ENCODE measurements around the gene IVNS1ABP.
"Not testable (repeated sequence)": the region's sequence is repeated elsewhere in the genome, so short reads cannot be mapped to it uniquely, and the experiment has no call there.

IVNS1ABP gene

GRCh38 chr1:185317034-185317885 lies at the start of gene IVNS1ABP:
IVNS1ABP (minus strand) TSS chr1:185317243; CDS start chr1:185309493, 7,750 bp downstream.
- DNase-seq: peak; percentile 97

GRCh38 chr1:185365951-185366350 lies 48.9 kb upstream of the IVNS1ABP start:
- no peak for DNase-seq

DNA sequence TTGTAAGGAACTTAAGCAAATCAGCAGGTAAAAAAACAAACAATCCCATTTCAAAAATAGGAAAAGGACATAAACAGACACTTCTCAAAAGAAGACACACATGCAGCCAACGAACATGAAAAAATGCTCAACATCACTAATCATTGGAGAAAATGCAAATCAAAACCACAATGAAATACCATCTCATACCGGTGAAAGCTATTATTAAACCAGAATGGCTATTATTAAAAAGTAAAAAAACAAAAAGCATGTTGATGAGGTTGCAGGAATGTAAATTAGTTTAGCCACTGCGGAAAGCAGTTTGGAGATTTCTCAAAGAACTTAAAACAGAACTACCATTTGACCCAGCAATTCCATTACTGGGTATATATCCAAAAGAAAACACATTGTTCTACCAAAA lies 47.5 kb upstream of the IVNS1ABP start:
- DNase-seq: not testable (repeated sequence)

DNA sequence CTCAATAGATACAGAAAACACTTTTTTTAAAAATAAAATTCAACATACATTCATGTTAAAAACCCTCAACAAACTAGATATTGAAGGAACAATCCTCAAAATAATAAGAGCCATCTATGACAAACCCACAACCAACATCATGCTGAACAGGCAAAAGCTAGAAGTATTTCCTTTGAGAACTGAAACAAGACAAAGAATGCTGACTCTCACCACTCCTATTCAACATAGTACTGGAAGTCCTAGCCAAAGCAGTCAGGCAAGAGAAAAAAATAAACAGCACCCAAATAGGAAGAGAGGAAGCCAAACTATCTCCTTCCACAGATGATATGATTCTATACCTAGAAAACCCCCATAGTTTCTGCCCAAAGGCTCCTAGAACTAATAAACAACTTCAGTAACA lies 46.2 kb upstream of the IVNS1ABP start:
- no peak for DNase-seq

- DNase-seq: no peak
Observed at GRCh38 chr1:185360714-185361113, 43.7 kb upstream of the IVNS1ABP start.

DNA sequence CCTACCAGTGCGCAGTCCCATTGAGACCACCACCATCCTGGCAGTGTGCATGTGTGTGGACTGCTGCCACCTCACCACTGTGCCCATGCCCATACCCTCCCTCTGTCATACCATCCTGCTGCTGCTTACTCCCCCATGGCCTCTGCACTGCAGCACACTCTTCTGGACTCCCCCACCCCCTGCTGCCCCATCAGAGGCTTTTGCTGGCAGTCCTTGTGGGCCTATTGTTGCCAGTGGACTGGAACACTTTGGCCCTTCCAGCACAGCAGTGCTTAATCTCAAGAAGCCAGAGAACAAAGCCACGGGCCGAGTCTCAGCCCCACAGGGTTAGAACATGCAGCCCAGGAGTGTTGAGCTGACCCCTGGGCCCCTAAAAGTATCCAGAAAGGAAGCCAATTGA lies 41.9 kb upstream of the IVNS1ABP start:
- no peak for DNase-seq

DNA sequence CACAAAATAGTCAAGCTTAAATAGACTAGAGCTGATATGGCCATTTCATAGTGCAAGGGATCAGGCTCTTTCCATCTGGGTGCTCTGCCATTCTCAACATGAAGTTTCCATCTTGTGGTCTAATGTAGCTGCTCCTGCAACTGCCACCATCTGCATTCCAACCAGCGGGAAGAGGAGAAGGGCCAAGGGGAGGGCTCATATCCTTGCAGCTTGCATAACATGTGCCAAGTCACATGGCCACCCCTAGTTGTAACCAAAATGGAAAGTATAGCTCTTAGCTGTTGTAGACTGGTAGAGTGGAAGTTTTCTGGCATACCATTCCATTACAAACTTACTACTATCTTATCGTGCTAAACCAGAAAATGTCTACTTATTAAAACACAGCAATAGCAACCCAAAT lies 38.9 kb upstream of the IVNS1ABP start:
- DNase-seq: no peak

- no peak for DNase-seq
Observed at GRCh38 chr1:185353124-185353523, 36.1 kb upstream of the IVNS1ABP start.

- peak; percentile 83 for DNase-seq
Observed at GRCh38 chr1:185351734-185352466, 34.9 kb upstream of the IVNS1ABP start.

DNA sequence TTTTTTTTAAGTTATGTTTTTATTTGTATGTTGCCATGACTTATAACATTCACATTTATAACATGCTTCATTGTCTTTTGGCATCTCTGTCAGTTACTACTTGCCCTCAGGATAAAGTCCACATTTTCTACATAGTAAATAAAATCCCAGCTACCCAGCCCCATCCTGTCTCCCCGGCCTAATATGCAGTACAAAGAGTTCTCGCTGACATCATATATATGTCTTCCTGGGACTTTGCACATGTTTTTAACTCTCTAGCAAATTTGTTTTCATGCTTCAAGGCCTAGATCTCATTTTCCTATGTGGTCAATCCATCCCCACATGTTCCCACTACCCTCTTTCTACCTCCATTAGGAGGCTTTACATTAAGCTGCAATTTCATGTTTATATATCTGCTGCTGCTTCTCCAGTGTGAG lies 33.0 kb upstream of the IVNS1ABP start:
- peak; percentile 39 for DNase-seq

DNA sequence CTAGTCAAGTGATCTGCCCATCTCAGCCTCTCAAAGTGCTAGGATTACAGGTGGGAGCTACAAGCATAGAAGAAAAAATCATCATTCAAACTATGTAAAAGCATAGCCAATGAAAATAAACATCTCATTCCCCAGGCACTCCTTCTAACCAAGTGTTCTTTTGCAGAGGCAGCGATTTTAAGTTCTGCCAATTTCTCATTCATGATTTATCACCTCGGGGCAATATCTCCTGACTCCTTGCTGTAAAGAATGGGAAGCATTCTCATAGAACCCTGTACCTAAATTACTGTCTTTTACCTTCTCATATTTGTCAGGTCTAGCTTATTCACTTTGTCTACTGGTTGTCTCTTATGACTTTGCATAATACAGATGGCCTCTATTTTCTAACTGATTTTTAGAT lies 32.5 kb upstream of the IVNS1ABP start:
- DNase-seq: peak; percentile 26

- DNase-seq: no peak
Observed at GRCh38 chr1:185348985-185349384, 31.9 kb upstream of the IVNS1ABP start.

DNA sequence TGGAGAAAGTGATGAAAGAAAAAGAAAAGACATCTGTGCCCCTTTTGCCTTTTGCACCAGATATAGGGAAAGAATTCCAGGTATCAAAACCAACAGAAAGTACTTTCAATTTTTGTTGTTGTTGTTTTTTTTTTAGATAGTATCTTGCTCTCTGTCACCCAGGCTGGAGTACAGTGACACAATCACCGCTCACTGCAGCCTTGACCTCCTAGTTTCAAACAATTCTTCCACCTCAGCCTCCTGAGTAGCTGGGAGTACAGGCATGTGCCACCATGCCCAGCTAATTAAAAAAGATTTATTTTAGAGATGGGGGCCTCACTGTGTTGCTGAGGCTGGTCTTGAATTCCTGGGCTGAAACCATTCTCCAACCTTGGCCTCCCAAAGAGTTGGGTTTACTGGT lies 31.3 kb upstream of the IVNS1ABP start:
- no peak for DNase-seq

DNA sequence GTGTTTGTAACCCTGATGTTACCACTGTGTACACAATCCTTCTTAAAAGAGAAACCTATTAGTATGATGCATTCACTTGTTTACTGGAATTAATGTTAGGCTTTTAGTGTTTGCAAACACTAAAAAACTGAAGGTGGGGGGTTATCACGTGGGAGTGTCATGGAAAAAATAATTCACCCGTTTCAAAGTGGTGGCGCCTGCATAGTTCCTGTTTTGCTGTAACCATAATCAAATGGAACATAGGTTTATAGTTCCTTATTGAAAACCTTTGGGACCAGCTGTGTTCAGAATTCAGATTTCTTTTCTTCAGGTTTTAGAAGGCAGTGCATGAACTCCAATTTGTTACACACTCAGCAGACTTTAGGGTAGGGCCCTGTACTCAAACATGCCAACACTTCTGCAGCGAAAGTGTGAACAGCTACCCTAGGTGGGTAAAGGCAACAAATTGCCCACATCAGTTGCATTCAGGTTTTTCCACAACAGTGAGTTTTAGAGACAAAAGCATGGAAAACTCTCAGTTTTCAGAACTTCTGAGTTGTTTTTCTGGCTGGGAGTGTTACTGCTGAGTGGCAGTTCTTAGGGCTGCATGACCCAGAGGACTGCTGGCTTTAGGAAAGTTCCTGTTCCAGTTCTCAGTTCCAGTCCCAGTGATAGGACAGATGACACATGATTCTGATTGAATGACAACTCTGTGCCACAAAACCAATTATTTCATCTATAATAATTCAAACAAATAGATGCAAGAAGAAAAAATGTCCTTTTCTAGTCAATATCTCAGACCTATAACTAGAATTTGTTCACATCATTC lies 29.1 kb upstream of the IVNS1ABP start:
- DNase-seq: no peak

DNA sequence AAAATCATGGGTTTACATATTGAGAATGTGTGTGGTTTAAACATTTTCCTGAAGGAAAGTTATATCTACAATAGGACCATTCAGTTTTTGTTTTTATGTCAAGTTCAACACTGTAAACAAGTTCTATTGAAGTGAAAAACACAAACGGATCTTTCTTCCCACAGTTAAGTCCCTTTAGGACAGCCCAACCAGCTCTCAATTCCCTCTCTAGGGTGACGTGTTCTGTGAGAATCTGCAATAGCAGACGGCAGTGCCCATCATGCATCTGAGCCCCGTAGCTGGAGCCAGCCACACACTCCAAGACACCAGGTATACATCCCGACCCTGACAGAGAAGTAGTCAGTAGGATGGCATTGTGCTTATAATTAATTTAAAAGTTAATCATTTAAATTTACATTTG lies 26.3 kb upstream of the IVNS1ABP start:
- DNase-seq: no peak

- DNase-seq: no peak
Observed at GRCh38 chr1:185342672-185343259, 25.7 kb upstream of the IVNS1ABP start.

- DNase-seq: no peak
Observed at GRCh38 chr1:185342017-185342416, 25.0 kb upstream of the IVNS1ABP start.

- DNase-seq: no peak
Observed at GRCh38 chr1:185341196-185341781, 24.2 kb upstream of the IVNS1ABP start.

DNA sequence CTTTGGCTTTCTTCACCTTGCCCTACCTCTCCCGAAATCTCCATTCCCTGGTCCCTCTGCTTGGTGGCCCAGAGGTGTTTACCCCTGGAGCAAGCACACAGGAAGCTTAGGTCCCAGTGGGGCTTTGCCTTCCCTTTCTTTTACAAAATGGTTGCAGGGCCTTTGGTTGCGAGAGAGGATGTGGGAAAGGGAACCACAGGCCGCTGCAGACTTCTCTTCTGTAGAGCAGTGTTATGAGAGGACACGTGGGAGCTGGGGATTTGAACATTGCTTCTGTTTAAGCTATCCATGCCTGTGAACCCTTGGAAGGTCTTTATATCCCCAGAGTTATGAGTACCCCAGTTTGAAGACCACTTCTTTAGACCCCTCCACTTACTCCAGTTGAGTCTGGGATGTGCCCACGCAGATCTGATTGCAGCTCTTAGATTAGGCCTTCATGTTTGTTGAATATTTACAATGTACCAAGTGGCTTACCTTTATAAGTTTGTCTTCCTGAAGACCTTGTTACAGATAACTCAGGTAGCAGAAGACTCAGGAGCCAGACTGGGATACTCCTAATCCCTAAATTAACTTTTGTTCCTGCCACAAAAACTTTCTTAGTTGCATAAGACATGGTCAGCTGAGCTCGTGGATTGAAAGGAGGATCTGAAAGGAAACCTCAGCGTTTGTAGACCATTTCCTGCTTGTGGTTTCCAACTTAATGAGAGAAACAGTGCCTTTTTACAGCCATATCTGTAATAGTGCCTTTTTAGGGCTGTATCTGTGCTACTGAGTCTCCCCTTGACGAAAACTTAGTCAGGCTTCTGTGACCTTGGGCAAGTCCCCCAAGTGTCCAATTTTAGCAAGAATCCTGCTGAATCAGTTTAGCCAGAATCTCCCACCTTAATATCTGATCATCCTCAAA lies 21.9 kb upstream of the IVNS1ABP start:
- no peak for DNase-seq

DNA sequence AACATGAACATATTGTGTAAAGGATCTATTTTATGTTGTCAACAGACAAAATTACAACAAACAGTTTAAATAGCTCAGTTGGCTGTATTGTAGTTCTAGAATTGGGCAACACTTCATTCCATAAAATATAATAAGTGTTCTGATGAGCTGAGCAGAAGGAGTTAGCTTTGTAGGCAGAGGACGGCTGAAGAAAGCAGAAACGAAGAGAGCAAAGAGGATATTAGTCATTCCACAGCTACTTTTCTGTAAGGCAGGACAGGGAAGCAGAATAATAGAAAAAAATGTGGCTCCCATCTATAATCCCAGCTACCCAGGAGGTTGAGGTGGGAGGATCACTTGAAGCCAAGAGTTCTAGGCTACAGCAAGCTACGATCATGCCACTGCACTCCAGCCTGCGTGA lies 20.2 kb upstream of the IVNS1ABP start:
- no peak for DNase-seq

DNA sequence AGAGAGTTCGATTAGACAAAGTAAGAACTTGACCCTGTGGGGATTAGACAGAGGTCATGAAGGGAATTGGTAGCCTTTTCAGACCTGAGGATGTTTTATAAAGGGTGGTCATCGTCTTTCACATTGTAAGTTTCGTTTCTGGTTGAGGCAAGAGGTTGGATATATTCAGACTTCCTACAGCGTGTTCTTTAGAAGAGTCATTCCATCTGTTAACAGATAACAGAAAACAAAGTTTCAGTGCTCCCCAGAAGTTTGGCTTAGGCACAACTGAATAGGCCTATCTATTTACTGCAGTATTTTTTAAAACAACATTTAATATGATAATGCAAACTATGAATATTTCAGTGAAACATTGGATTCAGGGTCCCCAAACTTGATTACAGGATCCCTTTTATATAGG lies 17.1 kb upstream of the IVNS1ABP start:
- no peak for DNase-seq

Data from eye (tissue), 1 donor.